ENCODE data around the gene BICC1.

Gene BICC1

DNA sequence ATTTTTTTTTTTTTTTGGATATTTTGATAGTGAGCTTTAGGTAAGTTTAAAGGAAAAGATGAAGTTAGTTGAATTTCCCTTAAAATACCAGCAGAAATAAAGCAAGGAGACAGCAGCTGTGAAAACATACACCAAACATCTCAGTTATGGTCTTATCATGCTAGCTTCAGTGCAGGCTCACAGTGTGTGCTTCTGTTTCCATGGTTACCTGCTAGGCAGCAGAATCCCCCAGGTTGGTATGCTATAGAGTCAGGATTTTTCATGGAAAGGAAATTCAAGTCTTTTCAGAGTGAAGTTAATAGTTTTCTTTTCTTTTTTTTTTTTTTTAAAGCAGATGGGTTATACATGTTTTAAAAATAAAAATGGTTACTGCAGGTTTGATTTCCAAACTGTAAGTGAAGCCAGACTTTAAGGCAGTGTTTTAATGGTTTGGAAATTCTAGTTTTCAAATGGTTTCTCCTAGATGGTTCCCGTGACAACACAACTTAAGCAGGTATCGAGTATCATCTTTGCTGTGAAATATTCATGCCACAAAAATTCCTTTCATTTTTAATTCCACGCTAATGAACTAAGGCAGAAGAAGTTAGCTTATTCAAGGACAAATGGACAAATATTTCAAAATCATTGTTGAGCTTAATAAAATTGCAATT, 230.9 kb downstream of the BICC1 start:
- H3K27ac ChIP-seq = no peak overlapping the region

DNA sequence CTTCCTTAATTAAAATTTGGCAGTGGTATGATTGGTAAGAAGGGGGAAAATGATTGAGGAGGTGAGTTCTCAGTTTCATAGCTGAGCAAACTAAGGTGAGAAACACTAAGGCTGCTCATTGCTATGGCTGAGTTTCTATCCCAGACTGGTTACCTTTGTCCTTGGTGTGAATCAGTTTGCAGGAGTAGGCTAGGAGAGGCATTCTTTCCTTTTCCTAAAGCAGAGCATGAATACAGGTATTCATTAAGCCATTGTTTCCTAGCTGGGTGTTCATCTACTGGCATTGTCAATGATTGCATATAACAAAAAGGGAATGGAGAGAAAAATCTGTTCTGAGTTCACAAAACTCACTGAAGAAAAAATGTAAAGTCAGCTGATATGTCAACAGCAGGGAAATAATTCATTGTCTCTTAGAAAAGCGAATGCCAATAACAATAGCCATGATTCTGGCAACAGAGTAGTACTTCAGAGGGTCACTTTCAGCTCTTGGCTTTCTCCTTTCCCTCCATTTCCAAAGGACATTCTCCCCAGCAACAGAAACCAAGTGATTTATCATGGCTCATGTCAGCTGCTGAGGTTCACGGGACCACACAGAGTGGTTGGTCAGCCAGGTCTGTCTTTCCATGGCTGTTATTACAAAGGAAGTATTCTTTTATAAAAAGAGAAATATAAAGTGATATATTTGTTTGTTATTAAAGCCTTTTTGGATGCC, 234.0 kb downstream of the BICC1 start:
- Histone ChIP-seq H3K4me1 (no peaks in the 10 kb centered on the region), H3K27ac (no peak overlapping the region), H3K27me3 (ENCODE audit: control insufficient read depth, insufficient read depth, low read length) (no peaks in the 10 kb centered on the region), H3K4me3 (ENCODE audit: low read depth, low read length) (no peak overlapping the region), H3K4me2 (ENCODE audit: low read length) (no peak overlapping the region), H3K9me3 (ENCODE audit: control insufficient read depth, low read length) (no peaks in the 10 kb centered on the region), H2AFZ (no peak overlapping the region), H3K9ac (no peak overlapping the region), H3K36me3 (ENCODE audit: control insufficient read depth, insufficient read depth, low read length) (no peaks in the 10 kb centered on the region), H3K79me2 (no peaks in the 10 kb centered on the region)
- TF ChIP-seq, protein P1, sequence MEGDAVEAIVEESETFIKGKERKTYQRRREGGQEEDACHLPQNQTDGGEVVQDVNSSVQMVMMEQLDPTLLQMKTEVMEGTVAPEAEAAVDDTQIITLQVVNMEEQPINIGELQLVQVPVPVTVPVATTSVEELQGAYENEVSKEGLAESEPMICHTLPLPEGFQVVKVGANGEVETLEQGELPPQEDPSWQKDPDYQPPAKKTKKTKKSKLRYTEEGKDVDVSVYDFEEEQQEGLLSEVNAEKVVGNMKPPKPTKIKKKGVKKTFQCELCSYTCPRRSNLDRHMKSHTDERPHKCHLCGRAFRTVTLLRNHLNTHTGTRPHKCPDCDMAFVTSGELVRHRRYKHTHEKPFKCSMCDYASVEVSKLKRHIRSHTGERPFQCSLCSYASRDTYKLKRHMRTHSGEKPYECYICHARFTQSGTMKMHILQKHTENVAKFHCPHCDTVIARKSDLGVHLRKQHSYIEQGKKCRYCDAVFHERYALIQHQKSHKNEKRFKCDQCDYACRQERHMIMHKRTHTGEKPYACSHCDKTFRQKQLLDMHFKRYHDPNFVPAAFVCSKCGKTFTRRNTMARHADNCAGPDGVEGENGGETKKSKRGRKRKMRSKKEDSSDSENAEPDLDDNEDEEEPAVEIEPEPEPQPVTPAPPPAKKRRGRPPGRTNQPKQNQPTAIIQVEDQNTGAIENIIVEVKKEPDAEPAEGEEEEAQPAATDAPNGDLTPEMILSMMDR (IDR thresholded peaks at IDR 0.05) = no peak

More for the DNA sequence above, 230.9 kb downstream of the BICC1 start:
- Histone ChIP-seq H3K9ac (no peak overlapping the region), H3K36me3 (ENCODE audit: control insufficient read depth, insufficient read depth, low read length) (no peaks in the 10 kb centered on the region), H3K9me3 (ENCODE audit: control insufficient read depth, low read length) (no peaks in the 10 kb centered on the region), H3K27me3 (ENCODE audit: control insufficient read depth, insufficient read depth, low read length) (no peaks in the 10 kb centered on the region), H3K4me1 (no peaks in the 10 kb centered on the region), H3K4me3 (ENCODE audit: low read depth, low read length) (no peak overlapping the region), H3K79me2 (no peaks in the 10 kb centered on the region), H3K4me2 (ENCODE audit: low read length) (no peak overlapping the region), H2AFZ (no peak overlapping the region)
- TF ChIP-seq, protein P1 (IDR thresholded peaks at IDR 0.05) = no peak

DNA sequence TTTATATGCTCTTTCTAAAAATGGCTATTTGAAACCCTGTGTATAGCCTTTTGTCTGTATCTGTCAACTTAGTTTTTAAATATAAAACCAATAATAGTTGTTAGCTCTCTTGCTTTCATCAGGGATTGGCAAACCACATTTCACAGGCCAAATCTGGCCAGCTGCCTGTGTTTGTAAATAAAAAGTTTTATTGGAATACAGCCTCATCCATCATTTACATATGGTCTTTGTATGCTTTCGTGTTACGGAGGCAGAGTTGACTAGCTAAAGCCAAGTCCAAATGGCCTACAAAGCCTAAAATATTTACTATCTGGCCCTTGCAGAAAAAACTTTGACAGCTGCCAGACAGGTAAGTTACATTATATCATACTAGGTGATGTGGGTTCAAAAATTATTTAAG, 235.0 kb downstream of the BICC1 start:
- H3K27me3 ChIP-seq (ENCODE audit: control insufficient read depth, insufficient read depth, low read length) = no peaks in the 10 kb centered on the region
- H2AFZ ChIP-seq = no peak overlapping the region
- no peaks in the 10 kb centered on the region for H3K79me2 ChIP-seq
- no peak overlapping the region for H3K9ac ChIP-seq
- TF ChIP-seq, protein P1 (IDR thresholded peaks at IDR 0.05) = no peak
- H3K4me1 ChIP-seq = no peaks in the 10 kb centered on the region
- H3K27ac ChIP-seq = no peak overlapping the region
- H3K36me3 ChIP-seq (ENCODE audit: control insufficient read depth, insufficient read depth, low read length) = no peaks in the 10 kb centered on the region
- H3K9me3 ChIP-seq (ENCODE audit: control insufficient read depth, low read length) = no peaks in the 10 kb centered on the region
- no peak overlapping the region for H3K4me3 ChIP-seq (ENCODE audit: low read depth, low read length)
- H3K4me2 ChIP-seq (ENCODE audit: low read length) = no peak overlapping the region

DNA sequence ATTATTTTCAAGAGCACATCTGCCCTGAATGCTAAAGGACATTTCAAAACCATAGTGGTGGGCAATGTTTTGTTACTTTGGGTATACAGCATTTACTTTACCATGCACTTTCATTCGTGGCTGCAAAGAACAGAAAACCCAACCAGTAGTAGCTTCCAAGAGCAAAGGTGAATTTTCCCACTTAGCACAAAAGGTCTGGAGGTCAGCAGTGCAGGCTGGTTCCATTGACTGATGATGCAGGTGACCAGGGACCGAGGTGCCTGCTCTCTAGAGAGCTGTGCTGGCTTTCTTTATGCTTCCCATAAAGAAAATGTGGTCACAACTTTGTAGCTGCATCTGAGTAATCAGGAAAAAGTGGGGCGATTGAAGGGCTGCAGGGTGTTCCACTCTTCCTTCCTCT, 240.0 kb downstream of the BICC1 start:
- H3K4me3 ChIP-seq (ENCODE audit: low read depth, low read length) = no peak overlapping the region
- TF ChIP-seq, protein P1 (IDR thresholded peaks at IDR 0.05) = no peak
- no peaks in the 10 kb centered on the region for H3K27me3 ChIP-seq (ENCODE audit: control insufficient read depth, insufficient read depth, low read length)
- H2AFZ ChIP-seq = no peak overlapping the region
- H3K9ac ChIP-seq = no peak overlapping the region
- no peaks in the 10 kb centered on the region for H3K79me2 ChIP-seq
- H3K36me3 ChIP-seq (ENCODE audit: control insufficient read depth, insufficient read depth, low read length) = no peaks in the 10 kb centered on the region
- H3K4me1 ChIP-seq = no peaks in the 10 kb centered on the region
- H3K9me3 ChIP-seq (ENCODE audit: control insufficient read depth, low read length) = no peaks in the 10 kb centered on the region
- no peak overlapping the region for H3K4me2 ChIP-seq (ENCODE audit: low read length)
- no peak overlapping the region for H3K27ac ChIP-seq

Measured in parathyroid adenoma (tissue), 2 donors.